Measurements from ENCODE around the gene SLCO1B3. TPM values are rescaled to one million over a fixed set of nuclear protein-coding genes. Genes with fewer than 3 reads are reported as not detected.

Gene SLCO1B3
- total and polyA plus RNA-seq, 2 of the 8 experiments (the other 6 are each of a cell fraction or from before 2014, with no cell fraction given): not detected

GRCh38 chr12:20808521-20808920 lies 2.0 kb upstream of the SLCO1B3 start:
- Histone ChIP-seq H3K4me2 (ENCODE audit: insufficient read depth in 1 of 2, low read depth in 2 of 2, low read length in 2 of 2) (no peak overlapping the region), H3K18ac (ENCODE audit: extremely low read depth, low read length) (no peak overlapping the region), H2AFZ (ENCODE audit: low read length) (no peak overlapping the region), H3K9me3 (ENCODE audit: insufficient read depth in 2 of 2, low read depth in 1 of 2, low read length in 1 of 2) (peaks cover 0 to 2% of the 10 kb centered on the region in 2 experiments; a peak in 1 of 4 replicates), H3K27me3 (replicated peaks in 1 of 4; ENCODE audit: control insufficient read depth in 3 of 4, extremely low read depth in 1 of 4, insufficient read depth in 3 of 4, low read length in 3 of 4) (no peaks in the 10 kb centered on the region), H4K8ac (ENCODE audit: extremely low read depth, insufficient read depth, low read length) (no peak overlapping the region), H4K91ac (replicated peaks; ENCODE audit: insufficient read length, low read length) (no peak overlapping the region), H2BK20ac (ENCODE audit: low read length) (no peak overlapping the region), H2BK15ac (ENCODE audit: low read length) (no peak overlapping the region), H2AK5ac (ENCODE audit: low read depth, low read length) (no peak overlapping the region), H3K14ac (ENCODE audit: insufficient read length) (no peak overlapping the region), H3K27ac (ENCODE audit: low read depth, low read length) (no peak overlapping the region), H2BK120ac (replicated peaks; ENCODE audit: low read depth, low read length) (no peak overlapping the region), H3K36me3 (ENCODE audit: control insufficient read depth in 2 of 4, insufficient read depth in 4 of 4, low read length in 3 of 4) (no peaks in the 10 kb centered on the region), H3K9ac (replicated peaks in 1 of 4; ENCODE audit: extremely low read depth in 1 of 4, low read depth in 3 of 4, low read length in 3 of 4) (no peak overlapping the region), H3K4me1 (replicated peaks in 1 of 4; ENCODE audit: control insufficient read depth in 3 of 4, insufficient read depth in 4 of 4, low read length in 3 of 4) (no peaks in the 10 kb centered on the region), H3K4me3 (ENCODE audit: extremely low read depth in 1 of 4, insufficient read depth in 2 of 4, low read depth in 3 of 4, low read length in 4 of 4) (no peak overlapping the region), H3K79me2 (ENCODE audit: control insufficient read depth in 1 of 2, insufficient read depth in 2 of 2, low read length in 2 of 2) (no peaks in the 10 kb centered on the region), H4K5ac (ENCODE audit: insufficient read length, low read depth, low read length) (no peak overlapping the region), H3K79me1 (ENCODE audit: low read depth, low read length) (no peaks in the 10 kb centered on the region), H2BK12ac (ENCODE audit: low read depth, low read length) (no peak overlapping the region), H3K23ac (ENCODE audit: insufficient read length) (no peak overlapping the region), H2BK5ac (ENCODE audit: low read depth, low read length) (no peak overlapping the region), H3K23me2 (ENCODE audit: low read depth, low read length) (no peaks in the 10 kb centered on the region), H3K56ac (replicated peaks; ENCODE audit: insufficient read length, low read depth, low read length) (no peak overlapping the region), H3K4ac (replicated peaks; ENCODE audit: insufficient read length, low read depth, low read length) (no peak overlapping the region), H4K20me1 (replicated peaks in 1 of 2; ENCODE audit: control insufficient read depth in 1 of 2, insufficient read depth in 2 of 2, low read length in 2 of 2) (no peaks in the 10 kb centered on the region)
- ChIA-PET POLR2A (ENCODE audit: partially characterized antibody) (no interaction called here), CTCF (ENCODE audit: partially characterized antibody) (no interaction called here)
- FAIRE-seq: no peak
- DNase-seq (ENCODE audit: low read depth in 1 of 2, low spot score in 2 of 2): no peak
- WGBS, 2 experiments (ENCODE audit: extremely low coverage in 1 of 2, insufficient coverage in 1 of 2, insufficient read length in 1 of 2, insufficient replicate concordance in 2 of 2, low coverage in 1 of 2, low lambda C conversion rate in 2 of 2, missing lambda C conversion rate in 1 of 2): 100% methylated on average over 1 of the region's 1 CpG; no CpG with 5 or more reads in 1 of the 2 experiments
- no peak for TF ChIP-seq TBP (IDR thresholded peaks at IDR 0.05; ENCODE audit: low read depth, low read length)
- TF ChIP-seq EZH2 (IDR thresholded peaks at IDR 0.05; ENCODE audit: low read depth, low read length, severe bottlenecking): no peak
- no peak for TF ChIP-seq SIX5 (IDR thresholded peaks at IDR 0.05; ENCODE audit: low read depth, low read length)
- no peak for TF ChIP-seq TCF12 (IDR thresholded peaks at IDR 0.05; ENCODE audit: low read depth, low read length)
- TF ChIP-seq BCL11A (IDR thresholded peaks at IDR 0.05; ENCODE audit: low read depth in 2 of 2, low read length in 2 of 2): no peak
- no peak for TF ChIP-seq EGR1 (IDR thresholded peaks at IDR 0.05; ENCODE audit: borderline replicate concordance, low read depth, low read length)
- TF ChIP-seq RAD21 (IDR thresholded peaks at IDR 0.05 in 1 of 2, conservative IDR thresholded peaks at IDR 0.05 in 1 of 2; ENCODE audit: low read depth in 2 of 2, low read length in 2 of 2): no peak
- TF ChIP-seq BRCA1 (IDR thresholded peaks at IDR 0.05; ENCODE audit: low read depth, low read length): no peak
- no peak for TF ChIP-seq NRF1 (IDR thresholded peaks at IDR 0.05; ENCODE audit: low read depth, low read length)
- no peak for TF ChIP-seq PHF8 (conservative IDR thresholded peaks at IDR 0.05; ENCODE audit: low read depth, low read length)
- TF ChIP-seq ATF3 (IDR thresholded peaks at IDR 0.05; ENCODE audit: insufficient read depth, low read depth, low read length): no peak
- TF ChIP-seq SIN3A (conservative IDR thresholded peaks at IDR 0.05 in 1 of 2, IDR thresholded peaks at IDR 0.05 in 1 of 2; ENCODE audit: low read depth in 1 of 2, low read length in 2 of 2): no peak

Data from H1 (cell line).